HepG2 (cell line): ENCODE data around the gene C5orf15.

Experiments
- BRCA1 ChIP-seq: sonication (generic); formaldehyde crosslinking; IDR thresholded peaks from 2 replicates; pipeline ENCODE4 v1.4.0; 2020; ENCODE audit warnings: missing genetic modification reagents
- HDAC6 ChIP-seq: fragments of 200-600 bp; sonication (generic); IDR thresholded peaks from 2 replicates; pipeline ENCODE4 v1.7.0; 2017; ENCODE audit warnings: mild to moderate bottlenecking, antibody characterized with exemption, low read length, low read depth
- JUND ChIP-seq: sonication (generic); formaldehyde crosslinking; IDR thresholded peaks from 2 replicates; pipeline ENCODE4 v1.8.0; 2022; ENCODE audit warnings: mild to moderate bottlenecking, missing genetic modification reagents
- ZNF280B ChIP-seq: sonication (generic); formaldehyde crosslinking; IDR thresholded peaks from 2 replicates; pipeline ENCODE4 v1.5.0; 2020; ENCODE audit warnings: missing genetic modification reagents, mild to moderate bottlenecking, borderline replicate concordance

- TF ChIP-seq ZNF280B, result no peak
- no peak for TF ChIP-seq JUND (CRISPR knock-in tag)
- no peak for TF ChIP-seq BRCA1
- no peak for TF ChIP-seq HDAC6
Observed at GRCh38 chr5:133985540-133986180, 17.2 kb upstream of the C5orf15 start.
